Smooth muscle cell (in vitro differentiated cells): ENCODE measurements around the gene GRAMD4. TPM values are rescaled to one million over a fixed set of nuclear protein-coding genes. Genes with fewer than 3 reads are reported as not detected.

Experiments
- DNase-seq: peaks from one replicate; lab custom pipeline; 2025; ENCODE audit not compliant: unreplicated experiment; lab: John Stamatoyannopoulos, UW
- H2AFZ ChIP-seq: fragments of 200-600 bp; sonication (generic); 2 replicates; pipeline ENCODE4 v1.6.0; 2016; ENCODE audit warnings: antibody characterized with exemption, low read depth, mild to moderate bottlenecking
- H3F3A ChIP-seq: fragments of 200-600 bp; sonication (generic); 2 replicates; pipeline ENCODE4 v1.6.0; 2017; ENCODE audit warnings: antibody characterized with exemption, low read depth
- H3K27ac ChIP-seq: fragments of 200-600 bp; sonication (generic); 2 replicates; pipeline ENCODE4 v1.5.1; 2016; ENCODE audit warnings: low read depth, mild to moderate bottlenecking
- H3K27me3 ChIP-seq: fragments of 200-600 bp; sonication (generic); 2 replicates; pipeline ENCODE4 v1.6.1; 2016; ENCODE audit warnings: low read depth, mild to moderate bottlenecking
- H3K36me3 ChIP-seq: fragments of 200-600 bp; sonication (generic); 2 replicates; pipeline ENCODE4 v1.5.1; 2016; ENCODE audit warnings: low read depth
- H3K4me1 ChIP-seq: fragments of 200-600 bp; sonication (generic); 2 replicates; pipeline ENCODE4 v1.5.1; 2016; ENCODE audit warnings: low read depth
- H3K4me2 ChIP-seq: fragments of 200-600 bp; sonication (generic); 2 replicates; pipeline ENCODE4 v1.6.0; 2016; ENCODE audit warnings: mild to moderate bottlenecking
- H3K4me3 ChIP-seq: fragments of 200-600 bp; sonication (generic); 2 replicates; pipeline ENCODE4 v1.5.1; 2016; ENCODE audit warnings: mild to moderate bottlenecking
- H3K79me2 ChIP-seq: fragments of 200-600 bp; sonication (generic); 2 replicates; pipeline ENCODE4 v1.6.0; 2016; ENCODE audit warnings: low read depth, mild to moderate bottlenecking
- H3K9ac ChIP-seq: fragments of 200-600 bp; sonication (generic); 2 replicates; pipeline ENCODE4 v1.6.0; 2016; ENCODE audit warnings: low read depth
- H3K9me3 ChIP-seq: fragments of 200-600 bp; sonication (generic); replicated peaks from 2 replicates; pipeline ENCODE4 v1.5.1; 2016; ENCODE audit warnings: low read depth
- H4K20me1 ChIP-seq: fragments of 200-600 bp; sonication (generic); 2 replicates; pipeline ENCODE4 v1.6.0; 2016; ENCODE audit warnings: low read depth
- WGBS: methylation state at CpG from one replicate; pipeline ENCODE4 v1.1.7; 2016; ENCODE audit warnings: low lambda C conversion rate; 5-methylcytosine and 5-hydroxymethylcytosine counted together
- polyA plus RNA-seq: library from polyadenylated mRNA; unstranded; fragments of >200 nt; fragmentation: Nextera tagmentation; extraction: Ambion mirVana; gene quantifications from 2 replicates; pipeline ENCODE4 v1.2.1, GENCODE V29; 2016
- total RNA-seq: library from RNA; depleted of rRNA; stranded (reverse); fragments of >200 nt; gene quantifications from 2 replicates; pipeline ENCODE4 v1.2.3, GENCODE V29; 2014
- TF ChIP-seq, protein P1 (sequence below): fragments of 200-600 bp; sonication (generic); IDR thresholded peaks from 2 replicates; pipeline ENCODE4 v1.5.1; 2017; ENCODE audit warnings: borderline replicate concordance, mild to moderate bottlenecking, antibody characterized with exemption; ENCODE audit not compliant: insufficient read depth, poor library complexity, severe bottlenecking

Gene GRAMD4
- total and polyA plus RNA-seq, 2 experiments from 2014 or later: 14.5 to 16.6 TPM

DNA sequence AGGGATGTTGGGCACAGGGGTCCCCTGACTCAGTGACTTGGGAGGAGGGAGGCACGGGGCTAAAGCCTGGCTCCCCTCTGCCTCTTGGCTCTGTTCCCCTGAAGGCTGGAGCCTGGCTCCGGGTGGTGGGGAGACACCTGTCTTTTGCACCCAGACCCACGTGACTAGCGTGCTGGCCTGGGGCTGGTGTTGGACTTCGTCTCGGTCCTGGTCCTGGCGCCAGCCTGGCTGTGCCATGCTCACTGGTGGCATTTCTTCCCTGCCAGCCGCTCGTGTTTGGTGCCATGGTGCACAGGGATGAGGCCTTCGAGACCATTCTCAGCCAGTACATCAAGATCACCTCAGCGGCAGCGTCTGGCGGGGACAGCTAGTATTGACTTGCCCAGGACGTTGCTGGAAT, 56.7 kb downstream of the GRAMD4 start:
- no peaks in the 10 kb centered on the region for H3K36me3 ChIP-seq
- TF ChIP-seq, protein P1, sequence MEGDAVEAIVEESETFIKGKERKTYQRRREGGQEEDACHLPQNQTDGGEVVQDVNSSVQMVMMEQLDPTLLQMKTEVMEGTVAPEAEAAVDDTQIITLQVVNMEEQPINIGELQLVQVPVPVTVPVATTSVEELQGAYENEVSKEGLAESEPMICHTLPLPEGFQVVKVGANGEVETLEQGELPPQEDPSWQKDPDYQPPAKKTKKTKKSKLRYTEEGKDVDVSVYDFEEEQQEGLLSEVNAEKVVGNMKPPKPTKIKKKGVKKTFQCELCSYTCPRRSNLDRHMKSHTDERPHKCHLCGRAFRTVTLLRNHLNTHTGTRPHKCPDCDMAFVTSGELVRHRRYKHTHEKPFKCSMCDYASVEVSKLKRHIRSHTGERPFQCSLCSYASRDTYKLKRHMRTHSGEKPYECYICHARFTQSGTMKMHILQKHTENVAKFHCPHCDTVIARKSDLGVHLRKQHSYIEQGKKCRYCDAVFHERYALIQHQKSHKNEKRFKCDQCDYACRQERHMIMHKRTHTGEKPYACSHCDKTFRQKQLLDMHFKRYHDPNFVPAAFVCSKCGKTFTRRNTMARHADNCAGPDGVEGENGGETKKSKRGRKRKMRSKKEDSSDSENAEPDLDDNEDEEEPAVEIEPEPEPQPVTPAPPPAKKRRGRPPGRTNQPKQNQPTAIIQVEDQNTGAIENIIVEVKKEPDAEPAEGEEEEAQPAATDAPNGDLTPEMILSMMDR: no peak
- no peaks in the 10 kb centered on the region for H4K20me1 ChIP-seq
- H3F3A ChIP-seq: no peaks in the 10 kb centered on the region
- no peaks in the 10 kb centered on the region for H3K9me3 ChIP-seq
- WGBS: 91% methylated on average over 14 of the region's 14 CpGs
- H3K4me1 ChIP-seq: no peaks in the 10 kb centered on the region
- no peaks in the 10 kb centered on the region for H3K27me3 ChIP-seq
- no peak for DNase-seq
- no peak overlapping the region for H3K27ac ChIP-seq
- H3K4me2 ChIP-seq: no peak overlapping the region
- no peaks in the 10 kb centered on the region for H3K79me2 ChIP-seq
- no peak overlapping the region for H3K4me3 ChIP-seq
- no peak overlapping the region for H3K9ac ChIP-seq
- no peak overlapping the region for H2AFZ ChIP-seq

DNA sequence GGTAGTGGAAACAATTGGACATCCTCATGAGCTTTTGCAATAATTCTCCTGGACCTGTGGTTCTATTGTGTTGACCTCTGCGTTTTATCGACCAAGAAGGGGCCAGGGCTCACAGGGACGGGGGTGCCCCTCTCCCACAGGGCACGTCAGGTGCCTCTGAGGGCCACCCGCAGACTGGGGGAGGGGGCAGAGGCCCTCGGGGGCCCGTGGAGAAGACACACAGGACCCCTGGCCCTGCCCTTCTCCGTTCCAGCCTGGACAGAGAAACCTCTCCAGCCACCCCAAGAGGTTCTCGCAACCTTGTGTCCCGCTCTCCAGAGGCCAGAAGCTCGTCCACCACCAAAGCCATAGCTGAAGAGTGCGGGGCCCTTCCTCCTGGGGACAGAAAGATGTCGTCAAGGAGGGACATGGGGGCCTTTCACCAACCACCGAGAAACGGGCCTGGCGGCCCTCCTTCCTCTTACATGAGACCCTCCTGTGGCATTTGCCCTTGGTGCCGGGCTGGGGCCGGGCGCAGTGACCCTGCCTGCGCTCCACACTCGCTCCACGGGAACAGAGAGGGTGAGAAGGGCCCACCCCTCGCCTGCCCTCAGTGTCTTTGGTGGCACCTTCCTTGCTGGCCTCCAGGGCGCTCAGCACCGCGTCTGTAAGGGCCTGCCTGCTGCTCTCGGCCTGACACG, 57.3 kb downstream of the GRAMD4 start:
- TF ChIP-seq, protein P1: no peak
- no peak for DNase-seq
- Histone ChIP-seq H4K20me1 (no peaks in the 10 kb centered on the region), H3K4me2 (no peak overlapping the region), H3K9me3 (no peaks in the 10 kb centered on the region), H3K27me3 (no peaks in the 10 kb centered on the region), H3K36me3 (no peaks in the 10 kb centered on the region), H3K79me2 (no peaks in the 10 kb centered on the region), H3F3A (no peaks in the 10 kb centered on the region), H2AFZ (no peak overlapping the region), H3K27ac (no peak overlapping the region), H3K4me3 (no peak overlapping the region), H3K4me1 (no peaks in the 10 kb centered on the region), H3K9ac (no peak overlapping the region)
- 96% methylated on average over 28 of the region's 28 CpGs for WGBS

DNA sequence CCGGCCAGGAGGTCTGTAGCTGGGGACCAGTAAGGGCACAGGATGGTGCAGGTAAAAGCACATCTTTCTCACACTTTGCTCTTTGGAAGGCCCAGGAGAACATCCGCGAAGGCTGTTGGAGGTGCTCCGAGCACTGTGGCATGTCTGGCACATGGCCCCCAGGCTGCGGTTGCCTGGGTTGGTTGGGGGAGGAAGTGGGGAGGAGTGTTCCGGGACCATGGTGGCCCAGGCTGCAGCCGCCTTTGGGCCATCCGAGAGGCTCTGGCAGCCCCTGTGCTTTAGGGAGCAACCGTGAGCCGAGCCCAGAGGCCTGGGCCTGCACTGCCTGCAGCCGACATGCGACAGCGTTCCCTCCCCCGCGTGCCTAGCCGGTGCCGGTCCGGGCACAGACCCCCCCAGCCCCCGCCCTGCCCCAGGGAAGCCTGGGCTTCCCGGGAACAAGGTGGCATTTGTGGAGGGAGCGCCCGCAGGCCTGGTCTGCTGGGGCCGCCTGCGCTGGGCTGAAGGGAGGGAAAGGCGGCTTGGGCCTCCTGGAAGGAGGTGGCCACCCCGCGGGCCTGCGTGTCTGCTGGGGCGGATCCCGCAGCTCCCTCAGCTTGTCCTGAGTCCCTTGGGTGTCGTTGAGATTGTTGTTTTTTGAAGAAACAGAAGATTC, 57.9 kb downstream of the GRAMD4 start:
- H3K4me2 ChIP-seq: no peak overlapping the region
- H3K4me3 ChIP-seq: no peak overlapping the region
- no peaks in the 10 kb centered on the region for H3K4me1 ChIP-seq
- no peak for DNase-seq
- no peaks in the 10 kb centered on the region for H3F3A ChIP-seq
- WGBS: 97% methylated on average over 22 of the region's 31 CpGs
- no peak overlapping the region for H2AFZ ChIP-seq
- TF ChIP-seq, protein P1: no peak
- H3K9me3 ChIP-seq: no peaks in the 10 kb centered on the region
- no peaks in the 10 kb centered on the region for H3K79me2 ChIP-seq
- no peaks in the 10 kb centered on the region for H4K20me1 ChIP-seq
- no peaks in the 10 kb centered on the region for H3K36me3 ChIP-seq
- no peak overlapping the region for H3K27ac ChIP-seq
- no peak overlapping the region for H3K9ac ChIP-seq
- no peaks in the 10 kb centered on the region for H3K27me3 ChIP-seq
